Stimulated activated CD4-positive, alpha-beta T cell treated with anti-CD3 and anti-CD28 coated beads, Interleukin-15, amount 100 ng/mL, for 48 hours (primary cell): Measurements from ENCODE around the gene DUSP16.
"Not testable (repeated sequence)": the region's sequence is repeated elsewhere in the genome, so short reads cannot be mapped to it uniquely, and the experiment has no call there.

Experiments used
- DNase-seq, 2 donors: peaks; one replicate each; pipeline ENCODE4 v3.0.0-alpha.2; 2020; ENCODE audit warnings: low read depth in 2 of 2

The DUSP16 gene

DNA sequence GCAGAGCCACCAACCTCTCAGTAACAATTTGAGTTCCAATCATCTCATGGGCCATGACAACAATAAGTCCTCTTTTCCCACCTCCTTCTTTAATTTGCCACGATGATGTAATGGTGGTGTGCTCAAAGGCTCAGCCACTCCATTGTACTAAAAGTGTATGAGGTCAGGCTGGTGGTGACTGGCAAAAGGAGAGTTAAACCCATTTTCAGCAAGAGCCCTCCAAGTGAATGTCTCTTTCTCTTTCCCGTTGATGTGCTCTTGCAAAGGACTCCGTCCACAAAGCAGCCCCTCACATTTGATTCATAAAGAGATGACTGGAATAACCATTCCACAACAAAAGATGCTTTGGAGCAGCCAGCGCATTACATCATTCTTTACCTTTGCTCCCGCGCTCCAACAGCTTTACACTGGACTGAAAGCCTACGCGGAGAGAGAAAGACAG lies 41.6 kb downstream of the DUSP16 start:
- DNase-seq = no peak

GRCh38 chr12:12520273-12520672 lies 42.4 kb downstream of the DUSP16 start:
- no peak for DNase-seq

GRCh38 chr12:12519354-12519998 lies 43.2 kb downstream of the DUSP16 start:
- DNase-seq = no peak

- no peak for DNase-seq
Measured at GRCh38 chr12:12518919-12519318, 43.7 kb downstream of the DUSP16 start.

- no peak for DNase-seq
Measured at GRCh38 chr12:12518464-12518845, 44.2 kb downstream of the DUSP16 start.

- no peak for DNase-seq
Measured at GRCh38 chr12:12513416-12514006, 49.2 kb downstream of the DUSP16 start.

DNA sequence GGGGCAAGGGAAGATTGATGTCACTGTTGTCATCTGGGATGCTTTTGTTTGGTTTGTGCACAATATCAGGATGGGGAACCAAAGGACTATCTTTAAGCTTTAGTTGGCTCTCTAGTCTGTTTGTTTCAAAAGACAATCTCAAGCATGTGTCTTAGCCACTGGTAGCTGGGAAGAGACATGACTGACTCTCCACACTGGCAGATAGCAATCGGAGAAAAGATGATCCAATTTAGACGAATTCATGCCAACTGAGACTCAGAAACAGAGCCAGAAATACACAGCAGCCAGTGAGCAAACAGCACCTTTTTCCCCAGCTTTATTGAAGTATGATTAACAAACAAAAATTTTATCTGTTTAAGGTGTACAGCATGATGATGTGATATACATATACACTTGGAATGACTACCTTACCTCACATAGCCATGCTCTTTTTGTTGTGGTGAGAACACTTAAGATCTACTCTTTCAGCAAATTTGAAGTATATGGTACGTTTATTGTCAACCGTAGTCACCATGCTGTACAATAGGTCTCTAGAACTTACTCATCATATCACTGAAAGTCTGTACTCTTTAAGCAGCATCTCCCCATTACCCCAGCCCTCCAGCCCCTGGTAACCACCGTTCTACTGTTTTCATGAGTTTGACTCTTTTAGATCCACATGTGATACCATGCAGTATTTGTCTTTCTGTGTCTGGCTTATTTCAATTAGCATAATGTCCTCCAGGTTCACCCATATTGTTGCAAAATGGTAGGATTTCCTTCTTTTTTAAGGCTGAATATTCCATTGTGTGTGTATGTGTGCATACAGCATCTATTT lies 50.6 kb downstream of the DUSP16 start:
- peak; percentile 39 to 47 for DNase-seq

GRCh38 chr12:12511021-12511783 lies 51.5 kb downstream of the DUSP16 start:
- no peak for DNase-seq

DNA sequence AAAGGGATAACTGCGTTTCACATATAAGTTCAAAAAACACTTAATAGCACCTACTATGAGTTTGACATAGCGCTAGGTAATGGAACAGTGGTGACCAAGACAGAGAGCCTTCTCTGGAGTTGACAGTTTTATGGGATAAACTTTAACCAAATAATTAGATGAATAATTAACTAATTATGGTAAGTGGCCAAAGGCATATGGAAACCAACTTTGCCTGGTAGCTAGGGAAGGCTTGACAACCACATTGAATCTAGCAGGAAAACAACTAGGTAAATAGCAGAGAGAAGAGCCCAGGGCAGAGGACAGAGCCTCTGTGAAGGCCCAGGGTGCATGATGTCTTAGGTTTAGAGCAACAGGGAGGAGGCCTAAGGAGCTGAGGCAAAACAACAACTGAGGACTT lies 52.1 kb downstream of the DUSP16 start:
- DNase-seq = no peak

- no peak for DNase-seq
Measured at GRCh38 chr12:12510141-12510540, 52.5 kb downstream of the DUSP16 start.

- DNase-seq = no peak
Measured at GRCh38 chr12:12508612-12509011, 54.1 kb downstream of the DUSP16 start.

GRCh38 chr12:12507121-12507520 lies 55.5 kb downstream of the DUSP16 start:
- DNase-seq = no peak

DNA sequence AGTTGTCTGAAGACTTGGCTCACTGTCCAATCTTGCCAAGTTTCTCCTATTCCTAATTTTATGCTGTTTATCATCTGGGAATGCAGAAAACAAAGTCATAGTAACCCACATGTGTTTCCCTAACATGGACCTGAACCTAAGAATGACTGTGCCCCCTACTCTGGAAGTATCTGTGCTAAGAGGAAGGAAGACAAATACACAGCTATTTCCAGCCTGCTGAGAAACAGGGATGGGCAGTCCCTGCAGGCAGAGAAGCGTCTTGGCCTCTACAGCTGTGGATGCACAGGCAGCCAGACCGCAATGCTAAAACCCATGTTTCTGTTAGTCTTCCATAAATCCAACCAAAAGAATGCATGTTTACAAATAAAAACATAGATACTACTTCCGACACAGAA lies 56.2 kb downstream of the DUSP16 start:
- no peak for DNase-seq

DNA sequence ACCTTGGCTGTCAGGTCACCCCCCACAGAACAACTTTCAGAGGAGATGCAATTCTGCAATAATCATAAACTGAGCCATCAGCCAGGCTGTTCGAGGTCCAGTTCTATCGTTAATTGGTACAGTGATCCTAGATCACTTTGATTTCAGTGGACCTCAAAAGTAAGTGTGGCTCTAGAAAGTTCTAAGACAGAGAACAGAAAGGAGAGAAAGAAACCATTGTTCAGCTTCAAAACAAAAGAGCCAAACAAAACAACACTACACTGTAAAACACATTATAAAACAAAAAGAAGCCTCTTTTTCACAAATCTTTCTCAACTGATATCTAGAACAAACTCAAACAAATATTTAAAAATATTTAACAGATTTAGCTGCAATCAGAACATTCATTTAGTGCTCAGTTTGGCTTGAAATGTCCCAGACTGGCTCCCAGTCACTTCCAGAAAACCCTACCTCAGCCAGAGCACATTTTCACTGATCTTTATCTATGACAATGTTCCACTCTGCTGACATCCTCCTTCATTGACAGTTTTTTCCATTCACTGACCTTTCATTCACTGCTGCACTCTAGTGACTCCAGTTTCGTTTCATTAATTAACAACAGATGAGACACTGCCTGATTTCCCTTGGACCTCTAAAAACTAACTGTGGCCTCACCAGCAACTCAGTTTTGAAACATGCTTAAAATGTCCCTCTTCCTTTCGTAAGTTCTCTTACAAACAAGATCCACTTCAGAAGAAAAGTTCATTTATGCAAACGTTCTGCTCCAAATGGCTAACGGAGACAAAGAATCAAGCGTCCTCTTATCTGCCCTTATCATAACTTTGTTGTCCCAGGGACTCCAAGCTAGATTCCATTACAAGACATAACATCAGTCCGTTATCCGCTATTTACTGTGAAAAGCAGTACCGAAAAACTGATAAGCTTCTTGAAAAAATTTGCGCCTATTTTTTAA lies 56.8 kb downstream of the DUSP16 start:
- no peak for DNase-seq

GRCh38 chr12:12503384-12504078 lies 59.1 kb downstream of the DUSP16 start:
- DNase-seq = no peak

GRCh38 chr12:12502815-12503151 lies 59.9 kb downstream of the DUSP16 start:
- DNase-seq = no peak

DNA sequence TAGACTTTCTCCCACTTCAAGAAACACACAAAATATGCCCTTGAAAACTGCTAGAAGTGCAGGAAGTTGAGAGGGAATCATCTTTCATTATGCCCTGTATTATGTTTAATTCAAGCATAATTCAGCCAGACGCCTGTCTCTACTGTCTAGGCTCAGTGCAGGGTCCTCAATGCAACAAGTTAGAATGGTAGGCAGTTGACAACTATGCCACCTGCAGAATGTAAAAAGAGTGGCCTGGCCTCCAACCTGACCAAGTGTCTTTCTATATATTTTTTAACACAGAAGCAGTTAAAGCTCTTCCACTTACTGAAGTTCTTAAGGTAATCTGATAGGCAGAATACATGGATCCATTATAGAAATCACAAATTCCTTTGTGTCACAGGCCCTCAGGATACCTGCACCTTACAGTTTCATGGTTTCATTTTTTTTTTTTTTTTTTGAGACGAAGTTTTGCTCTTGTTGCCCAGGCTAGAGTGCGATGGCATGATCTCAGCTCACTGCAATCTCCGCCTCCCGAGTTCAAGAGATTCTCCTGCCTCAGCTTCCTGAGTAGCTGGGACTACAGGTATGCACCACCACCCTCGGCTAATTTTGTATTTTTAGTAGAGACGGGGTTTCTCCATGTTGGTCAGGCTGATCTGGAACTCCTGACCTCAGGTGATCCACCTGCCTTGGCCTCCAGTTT lies 60.4 kb downstream of the DUSP16 start:
- not testable (repeated sequence) for DNase-seq

GRCh38 chr12:12501121-12501520 lies 61.5 kb downstream of the DUSP16 start:
- no peak for DNase-seq

DNA sequence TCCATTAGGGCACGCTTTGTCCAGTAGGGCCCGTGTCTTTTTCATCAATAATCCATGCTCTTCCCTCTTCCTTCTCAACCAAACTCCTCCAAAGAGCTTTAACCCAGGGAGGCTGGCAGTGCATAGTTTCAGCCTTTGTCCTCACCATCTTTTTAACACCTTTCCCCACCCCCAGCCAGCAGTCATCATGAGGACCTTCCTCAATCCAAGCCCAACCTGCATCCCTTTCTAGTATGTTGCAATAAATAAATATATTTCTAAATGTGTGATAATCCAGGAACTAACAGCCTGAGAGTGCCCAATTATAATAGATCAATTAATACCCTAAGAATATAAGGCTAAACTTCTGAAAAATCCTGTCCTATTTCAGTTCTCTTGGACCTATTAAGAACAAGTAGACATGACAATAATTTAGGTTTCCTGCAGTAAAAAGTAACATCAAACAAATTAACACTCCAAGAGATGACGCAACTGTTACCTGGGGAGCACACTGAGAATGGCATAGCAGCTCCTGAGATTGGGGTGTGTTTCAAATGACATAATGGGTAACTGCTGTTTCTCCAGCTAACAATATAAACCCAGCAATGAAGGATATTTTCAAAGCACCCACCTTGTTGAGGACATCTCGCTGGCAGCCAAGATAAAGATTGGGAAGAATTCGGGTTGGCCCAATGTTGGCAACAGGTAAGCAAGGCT lies 62.6 kb downstream of the DUSP16 start:
- DNase-seq = no peak
